Measurements from ENCODE around the gene FPR2.
"Not testable (repeated sequence)": the region's sequence is repeated elsewhere in the genome, so short reads cannot be mapped to it uniquely, and the experiment has no call there.

Gene FPR2

DNA sequence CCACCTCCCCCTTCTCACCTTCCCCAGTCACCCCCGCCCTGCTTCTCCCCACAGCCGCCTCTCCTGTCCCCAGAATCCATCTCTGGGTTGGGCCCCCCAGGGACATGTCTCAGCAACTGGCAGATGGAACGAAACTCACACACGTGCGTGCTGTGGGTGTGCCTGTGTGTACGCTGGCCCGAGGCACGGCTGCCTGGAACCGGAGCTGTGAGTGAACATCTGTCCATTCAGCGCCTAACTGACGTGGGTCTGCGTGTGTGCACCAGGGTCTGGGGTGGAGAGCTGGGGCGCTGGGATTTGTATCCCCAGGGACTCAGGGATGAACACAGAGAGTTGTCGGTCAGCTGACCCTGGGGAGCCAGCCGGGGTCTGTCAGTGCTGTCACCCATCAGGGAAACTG is 36.4 kb upstream of the FPR2 start:
- H3K9me3 ChIP-seq (ENCODE audit: control insufficient read depth, low read length): no peaks in the 10 kb centered on the region
- no peaks in the 10 kb centered on the region for H3K36me3 ChIP-seq (ENCODE audit: control insufficient read depth, insufficient read depth, low read length, severe bottlenecking)
- peak overlapping the region; percentile 61 for H3K4me3 ChIP-seq (ENCODE audit: low read length)
- no peaks in the 10 kb centered on the region for H3K27me3 ChIP-seq (replicated peaks; ENCODE audit: control insufficient read depth, insufficient read depth, low read length)
- DNase-seq (ENCODE audit: low read depth): peak; percentile 13
- H3K9ac ChIP-seq (ENCODE audit: low read length): no peak overlapping the region
- H3K4me1 ChIP-seq (ENCODE audit: control insufficient read depth, insufficient read depth, low read length): peaks cover 32% of the 10 kb centered on the region

DNA sequence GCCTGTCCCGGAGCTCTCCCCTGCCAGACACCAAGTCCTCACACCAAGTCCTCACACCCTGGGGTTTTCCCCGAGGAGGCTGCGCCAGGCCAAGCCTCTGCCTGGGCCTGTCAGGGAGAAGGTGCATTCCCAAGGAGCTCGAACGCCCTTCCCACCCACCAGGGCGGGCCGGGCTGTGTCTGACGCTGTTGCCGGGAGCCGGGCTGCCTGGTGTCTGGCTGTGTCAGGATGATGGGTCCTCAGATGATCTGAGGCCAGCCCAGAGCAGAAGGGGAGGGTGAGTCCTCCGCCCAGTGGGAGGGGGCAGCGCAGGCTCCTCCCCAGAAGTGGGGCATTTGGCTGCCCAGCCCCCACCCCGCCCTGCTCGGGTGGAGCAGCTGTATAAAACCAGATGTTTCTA is 34.9 kb upstream of the FPR2 start:
- no peaks in the 10 kb centered on the region for H3K36me3 ChIP-seq (ENCODE audit: control insufficient read depth, insufficient read depth, low read length, severe bottlenecking)
- peak; percentile 56 for DNase-seq (ENCODE audit: low read depth)
- peaks cover 39% of the 10 kb centered on the region for H3K4me1 ChIP-seq (ENCODE audit: control insufficient read depth, insufficient read depth, low read length)
- no peak overlapping the region for H3K4me3 ChIP-seq (ENCODE audit: low read length)
- H3K9ac ChIP-seq (ENCODE audit: low read length): peak overlapping the region; percentile 61
- no peaks in the 10 kb centered on the region for H3K9me3 ChIP-seq (ENCODE audit: control insufficient read depth, low read length)
- no peaks in the 10 kb centered on the region for H3K27me3 ChIP-seq (replicated peaks; ENCODE audit: control insufficient read depth, insufficient read depth, low read length)

DNA sequence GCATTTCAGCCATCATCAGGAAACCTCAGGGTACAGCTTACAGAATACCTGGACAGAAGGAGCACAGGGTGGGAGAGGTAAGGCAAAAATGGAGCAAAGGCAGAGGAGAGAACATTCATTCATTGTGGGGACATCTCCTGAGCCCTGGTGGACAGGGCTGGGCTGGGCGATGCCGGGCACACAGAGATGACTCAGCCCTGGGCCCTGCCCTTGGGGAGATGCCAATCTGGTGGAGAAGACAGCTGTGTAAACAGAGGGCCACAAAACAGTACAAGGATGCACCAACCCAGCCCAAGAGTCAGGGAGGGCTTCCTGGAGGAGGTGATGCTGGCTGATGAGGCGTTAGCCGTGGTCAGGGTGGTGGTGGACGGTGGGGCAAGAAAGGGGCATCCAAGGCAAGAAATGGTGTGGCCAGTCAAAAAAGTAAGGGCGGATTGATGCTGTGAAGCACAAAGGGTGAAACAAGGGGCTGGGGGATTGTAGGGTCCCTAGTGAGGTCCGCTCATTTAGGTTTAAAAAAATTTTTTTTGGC is 33.6 kb upstream of the FPR2 start:
- no peaks in the 10 kb centered on the region for H3K36me3 ChIP-seq (ENCODE audit: control insufficient read depth, insufficient read depth, low read length, severe bottlenecking)
- peak overlapping the region; percentile 45 for H3K9ac ChIP-seq (ENCODE audit: low read length)
- H3K9me3 ChIP-seq (ENCODE audit: control insufficient read depth, low read length): no peaks in the 10 kb centered on the region
- DNase-seq (ENCODE audit: low read depth): peak; percentile 27
- peaks cover 39% of the 10 kb centered on the region for H3K4me1 ChIP-seq (ENCODE audit: control insufficient read depth, insufficient read depth, low read length)
- H3K4me3 ChIP-seq (ENCODE audit: low read length): no peak overlapping the region
- no peaks in the 10 kb centered on the region for H3K27me3 ChIP-seq (replicated peaks; ENCODE audit: control insufficient read depth, insufficient read depth, low read length)

DNA sequence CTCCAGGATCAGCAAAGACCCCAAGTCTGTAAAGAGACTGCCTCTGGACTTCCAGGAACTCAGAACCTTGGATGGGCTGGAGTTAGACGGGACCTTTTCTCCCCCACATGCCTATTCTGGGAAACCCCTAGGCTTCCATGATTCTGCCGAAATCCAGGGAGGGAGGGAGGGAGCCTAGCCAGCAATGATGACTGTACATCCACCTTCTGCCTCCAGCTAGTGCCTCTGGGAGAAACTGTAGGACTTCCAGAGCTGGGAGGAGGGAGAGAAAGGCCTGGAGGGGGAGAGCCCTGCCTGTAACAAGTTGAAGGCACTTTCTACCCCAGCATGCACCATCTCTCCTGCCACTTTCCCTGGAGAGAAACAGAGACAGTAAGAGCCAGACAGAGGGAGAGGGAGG is 31.2 kb upstream of the FPR2 start:
- Histone ChIP-seq H3K9ac (ENCODE audit: low read length) (peak overlapping the region; percentile 34), H3K36me3 (ENCODE audit: control insufficient read depth, insufficient read depth, low read length, severe bottlenecking) (no peaks in the 10 kb centered on the region), H3K27me3 (replicated peaks; ENCODE audit: control insufficient read depth, insufficient read depth, low read length) (no peaks in the 10 kb centered on the region), H3K4me3 (ENCODE audit: low read length) (no peak overlapping the region), H3K4me1 (ENCODE audit: control insufficient read depth, insufficient read depth, low read length) (peaks cover 28% of the 10 kb centered on the region), H3K9me3 (ENCODE audit: control insufficient read depth, low read length) (no peaks in the 10 kb centered on the region)
- DNase-seq (ENCODE audit: low read depth): no peak

DNA sequence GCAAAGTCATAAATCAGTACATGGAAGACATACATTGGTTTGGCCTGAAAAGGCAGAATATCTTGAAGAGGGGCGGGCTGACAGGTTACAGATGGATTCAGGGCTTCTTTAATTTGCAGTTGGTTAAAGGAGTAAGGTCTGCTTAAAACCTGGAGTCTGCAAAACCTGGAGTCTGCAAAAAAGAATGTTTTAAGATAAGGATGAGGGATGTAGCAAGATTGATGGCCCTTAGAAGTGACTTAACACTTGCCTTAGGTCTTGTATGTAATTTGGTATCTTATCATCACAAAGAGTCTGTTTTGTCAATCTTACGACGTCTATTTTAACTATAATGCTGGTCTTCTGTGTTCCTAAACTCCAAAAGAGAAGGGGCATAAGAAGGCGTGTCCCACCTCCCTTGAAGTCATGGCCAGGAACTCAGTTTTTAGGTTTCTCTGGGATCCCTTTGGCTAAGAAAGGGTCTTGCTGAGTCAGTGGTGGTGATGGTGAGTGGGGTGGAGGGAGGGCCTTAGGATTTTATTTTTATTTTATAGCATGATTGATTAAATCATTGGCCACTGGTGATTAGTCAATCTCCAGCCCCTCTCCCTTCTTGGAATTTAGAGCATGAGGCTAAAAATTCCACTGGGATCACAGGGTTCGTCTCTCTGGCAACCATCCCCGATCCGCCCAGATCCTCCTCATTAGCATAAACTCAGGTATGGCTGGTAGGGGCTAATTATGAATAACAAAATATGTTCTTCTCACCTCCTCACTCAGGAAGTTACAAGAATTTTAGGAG is 27.0 kb upstream of the FPR2 start:
- no peak for DNase-seq (ENCODE audit: low read depth)
- Histone ChIP-seq H3K9ac (ENCODE audit: low read length) (no peak overlapping the region), H3K4me3 (ENCODE audit: low read length) (no peak overlapping the region), H3K4me1 (ENCODE audit: control insufficient read depth, insufficient read depth, low read length) (peaks cover 29% of the 10 kb centered on the region), H3K36me3 (ENCODE audit: control insufficient read depth, insufficient read depth, low read length, severe bottlenecking) (no peaks in the 10 kb centered on the region), H3K27me3 (replicated peaks; ENCODE audit: control insufficient read depth, insufficient read depth, low read length) (no peaks in the 10 kb centered on the region), H3K9me3 (ENCODE audit: control insufficient read depth, low read length) (no peaks in the 10 kb centered on the region)

DNA sequence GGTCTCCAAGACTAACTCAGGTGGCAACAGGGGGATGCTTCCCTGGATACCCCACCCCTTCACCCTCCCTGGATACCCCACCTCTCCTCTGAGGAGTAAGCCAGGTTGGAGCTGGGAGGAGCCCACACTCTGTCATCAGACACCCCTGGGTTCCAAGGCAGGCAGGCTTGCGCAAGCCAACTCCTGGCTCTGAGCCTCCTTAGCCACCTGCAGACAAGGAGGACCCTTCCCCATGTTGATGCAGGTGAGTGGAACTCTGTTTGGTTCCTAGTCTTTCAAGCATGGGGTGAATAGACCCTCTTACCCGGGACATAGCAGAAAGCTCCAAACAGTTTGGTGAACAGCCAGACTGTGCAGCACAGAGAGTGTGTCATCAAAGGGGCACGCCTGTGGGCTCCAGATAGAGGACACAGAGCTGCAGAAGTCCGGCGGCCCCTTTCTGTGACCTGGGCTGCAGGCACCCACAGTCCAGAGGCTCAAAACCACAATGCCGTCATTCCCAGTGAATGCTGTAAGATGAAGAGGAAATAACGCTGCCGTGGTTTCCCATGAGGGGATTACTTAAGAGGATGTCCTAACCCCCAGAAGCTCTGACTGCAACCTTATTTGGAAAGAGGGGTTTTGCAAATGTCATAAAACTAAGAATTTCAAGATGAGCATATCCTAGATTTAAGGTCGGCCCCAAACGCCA is 25.1 kb upstream of the FPR2 start:
- no peak for DNase-seq (ENCODE audit: low read depth)

DNA sequence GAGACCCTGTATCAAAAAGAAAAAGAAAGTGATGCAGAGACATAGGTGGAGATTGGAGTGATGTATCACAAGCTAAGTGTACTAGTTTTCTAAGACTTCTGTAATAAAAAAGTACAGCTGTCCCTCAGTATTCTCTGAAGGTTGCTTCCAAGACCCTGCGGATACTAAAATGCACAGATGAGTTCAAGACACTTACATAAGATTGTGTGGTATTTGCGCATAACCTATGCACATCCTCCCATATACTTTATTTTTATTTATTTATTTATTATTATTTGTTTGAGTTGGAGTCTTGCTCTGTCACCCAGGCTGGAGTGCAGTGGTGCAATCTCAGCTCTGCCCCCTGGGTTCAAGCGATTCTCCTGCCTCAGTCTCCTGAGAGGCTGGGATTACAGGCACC is 23.6 kb upstream of the FPR2 start:
- H3K9ac ChIP-seq (ENCODE audit: low read length): no peak overlapping the region
- DNase-seq (ENCODE audit: low read depth): no peak
- no peak overlapping the region for H3K4me3 ChIP-seq (ENCODE audit: low read length)
- no peaks in the 10 kb centered on the region for H3K9me3 ChIP-seq (ENCODE audit: control insufficient read depth, low read length)
- no peaks in the 10 kb centered on the region for H3K36me3 ChIP-seq (ENCODE audit: control insufficient read depth, insufficient read depth, low read length, severe bottlenecking)
- H3K27me3 ChIP-seq (replicated peaks; ENCODE audit: control insufficient read depth, insufficient read depth, low read length): no peaks in the 10 kb centered on the region
- peaks cover 20% of the 10 kb centered on the region for H3K4me1 ChIP-seq (ENCODE audit: control insufficient read depth, insufficient read depth, low read length)

More for the DNA sequence above, 25.1 kb upstream of the FPR2 start:
- Histone ChIP-seq H3K27me3 (replicated peaks; ENCODE audit: control insufficient read depth, insufficient read depth, low read length) (no peaks in the 10 kb centered on the region), H3K36me3 (ENCODE audit: control insufficient read depth, insufficient read depth, low read length, severe bottlenecking) (no peaks in the 10 kb centered on the region), H3K9ac (ENCODE audit: low read length) (no peak overlapping the region), H3K4me3 (ENCODE audit: low read length) (no peak overlapping the region), H3K4me1 (ENCODE audit: control insufficient read depth, insufficient read depth, low read length) (peaks cover 20% of the 10 kb centered on the region), H3K9me3 (ENCODE audit: control insufficient read depth, low read length) (no peaks in the 10 kb centered on the region)

DNA sequence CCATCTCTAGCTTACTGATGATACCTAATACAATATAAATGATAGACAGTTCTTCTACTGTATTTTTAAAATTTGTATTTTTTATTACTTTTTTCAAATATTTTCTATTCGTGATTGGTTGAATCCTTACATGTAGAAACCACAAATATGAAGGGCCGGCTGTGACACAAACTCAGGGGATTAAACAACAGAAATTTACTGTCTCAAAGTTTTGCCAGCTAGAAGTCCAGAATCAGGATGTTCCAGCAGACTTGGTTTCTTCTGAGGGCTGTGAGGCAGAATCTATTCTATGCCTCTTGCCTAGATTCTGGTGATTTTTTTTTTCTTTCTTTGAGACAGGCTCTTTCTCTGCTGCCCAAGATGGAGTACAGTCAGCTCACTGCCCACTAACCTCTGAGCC is 23.1 kb upstream of the FPR2 start:
- no peak for DNase-seq (ENCODE audit: low read depth)
- Histone ChIP-seq H3K36me3 (ENCODE audit: control insufficient read depth, insufficient read depth, low read length, severe bottlenecking) (no peaks in the 10 kb centered on the region), H3K27me3 (replicated peaks; ENCODE audit: control insufficient read depth, insufficient read depth, low read length) (no peaks in the 10 kb centered on the region), H3K4me1 (ENCODE audit: control insufficient read depth, insufficient read depth, low read length) (peaks cover 25% of the 10 kb centered on the region), H3K9me3 (ENCODE audit: control insufficient read depth, low read length) (no peaks in the 10 kb centered on the region), H3K4me3 (ENCODE audit: low read length) (no peak overlapping the region), H3K9ac (ENCODE audit: low read length) (no peak overlapping the region)

DNA sequence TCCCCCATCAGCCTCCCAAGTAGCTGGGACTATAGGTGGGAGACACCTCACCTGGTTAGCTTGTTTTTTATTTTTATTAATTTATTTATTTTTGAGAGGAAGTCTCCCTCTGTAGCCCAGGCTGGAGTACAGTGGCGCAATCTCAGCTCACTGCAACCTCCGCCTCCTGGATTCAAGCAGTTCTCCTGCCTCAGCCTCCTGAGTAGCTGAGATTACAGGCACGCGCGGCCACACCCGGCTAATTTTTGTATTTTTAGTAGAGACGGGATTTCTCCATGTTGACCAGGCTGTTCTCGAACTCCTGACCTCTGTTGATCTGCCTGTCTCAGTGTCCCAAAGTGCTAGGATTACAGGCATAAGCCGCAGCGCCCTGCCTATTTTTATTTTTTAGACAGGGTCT is 22.5 kb upstream of the FPR2 start:
- DNase-seq (ENCODE audit: low read depth); H3K4me3 ChIP-seq (ENCODE audit: low read length); H3K36me3 ChIP-seq (ENCODE audit: control insufficient read depth, insufficient read depth, low read length, severe bottlenecking); H3K9me3 ChIP-seq (ENCODE audit: control insufficient read depth, low read length); H3K9ac ChIP-seq (ENCODE audit: low read length); H3K27me3 ChIP-seq (replicated peaks; ENCODE audit: control insufficient read depth, insufficient read depth, low read length): not testable (repeated sequence)
- H3K4me1 ChIP-seq (ENCODE audit: control insufficient read depth, insufficient read depth, low read length): peaks cover 31% of the 10 kb centered on the region

DNA sequence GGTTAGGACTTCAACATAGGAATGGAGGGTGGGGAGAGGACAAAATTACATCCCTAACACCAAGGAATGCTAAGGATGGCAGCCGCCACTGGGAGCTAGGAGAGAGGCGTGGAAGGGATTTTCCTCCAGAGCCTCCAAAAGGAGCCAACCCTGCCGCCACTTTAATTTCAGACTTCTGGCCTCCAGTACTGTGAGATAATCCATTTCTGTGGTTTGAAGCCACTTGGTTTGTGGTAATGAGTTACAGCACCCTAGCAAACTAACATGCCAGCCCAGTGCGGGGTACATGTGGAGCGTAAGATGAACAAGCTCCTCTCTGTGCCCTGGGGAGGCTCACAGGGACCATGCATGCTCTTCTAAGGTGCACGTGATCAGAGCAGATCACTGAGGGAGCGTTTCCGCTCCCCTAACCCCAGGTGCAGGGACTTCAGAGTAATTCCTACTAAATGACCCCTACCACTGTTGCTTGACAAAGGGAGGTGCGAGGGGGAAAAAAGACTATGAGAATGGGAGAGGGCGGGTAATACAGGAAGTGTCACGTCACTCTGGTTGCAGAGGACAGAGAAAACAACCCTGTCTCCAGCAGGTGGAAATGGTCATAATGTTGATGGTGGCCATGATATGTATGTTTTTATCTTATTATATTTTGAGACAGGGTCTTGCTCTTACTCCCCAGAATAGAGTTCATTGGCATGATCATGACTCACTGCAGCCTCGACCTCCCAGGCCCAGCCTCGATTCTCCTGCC is 21.3 kb upstream of the FPR2 start:
- no peak overlapping the region for H3K4me3 ChIP-seq (ENCODE audit: low read length)
- no peaks in the 10 kb centered on the region for H3K36me3 ChIP-seq (ENCODE audit: control insufficient read depth, insufficient read depth, low read length, severe bottlenecking)
- no peak overlapping the region for H3K9ac ChIP-seq (ENCODE audit: low read length)
- no peaks in the 10 kb centered on the region for H3K27me3 ChIP-seq (replicated peaks; ENCODE audit: control insufficient read depth, insufficient read depth, low read length)
- DNase-seq (ENCODE audit: low read depth): no peak
- H3K4me1 ChIP-seq (ENCODE audit: control insufficient read depth, insufficient read depth, low read length): peaks cover 31% of the 10 kb centered on the region
- no peaks in the 10 kb centered on the region for H3K9me3 ChIP-seq (ENCODE audit: control insufficient read depth, low read length)

DNA sequence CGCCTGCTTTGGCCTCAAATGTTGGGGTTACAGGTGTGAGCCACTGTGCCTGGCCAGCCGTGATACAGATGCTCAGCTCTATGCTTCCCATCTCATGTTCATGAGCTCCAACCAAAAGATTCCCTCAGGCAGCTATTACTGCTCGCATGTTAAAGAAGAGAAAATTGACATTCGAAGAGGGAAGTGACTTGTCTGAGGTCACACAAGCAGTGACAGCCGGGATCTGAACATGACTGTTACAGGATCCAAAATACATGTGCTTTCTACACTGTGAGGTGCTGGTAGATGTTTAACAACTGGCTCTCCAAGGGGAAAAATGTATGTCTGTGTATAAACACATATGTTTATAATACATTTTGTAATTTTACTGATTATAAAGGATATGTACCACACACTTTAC is 20.6 kb upstream of the FPR2 start:
- Histone ChIP-seq H3K27me3 (replicated peaks; ENCODE audit: control insufficient read depth, insufficient read depth, low read length) (no peaks in the 10 kb centered on the region), H3K4me3 (ENCODE audit: low read length) (no peak overlapping the region), H3K9me3 (ENCODE audit: control insufficient read depth, low read length) (no peaks in the 10 kb centered on the region), H3K4me1 (ENCODE audit: control insufficient read depth, insufficient read depth, low read length) (peaks cover 29% of the 10 kb centered on the region), H3K36me3 (ENCODE audit: control insufficient read depth, insufficient read depth, low read length, severe bottlenecking) (no peaks in the 10 kb centered on the region), H3K9ac (ENCODE audit: low read length) (no peak overlapping the region)
- no peak for DNase-seq (ENCODE audit: low read depth)
